Measurements from ENCODE around the gene PIP4K2A.
"Not testable (repeated sequence)": the region's sequence is repeated elsewhere in the genome, so short reads cannot be mapped to it uniquely, and the experiment has no call there.

PIP4K2A gene

GRCh38 chr10:22514414-22514758 lies 200.0 kb downstream of the PIP4K2A start:
- not testable (repeated sequence) for DNase-seq (ENCODE audit: low read depth)

DNA sequence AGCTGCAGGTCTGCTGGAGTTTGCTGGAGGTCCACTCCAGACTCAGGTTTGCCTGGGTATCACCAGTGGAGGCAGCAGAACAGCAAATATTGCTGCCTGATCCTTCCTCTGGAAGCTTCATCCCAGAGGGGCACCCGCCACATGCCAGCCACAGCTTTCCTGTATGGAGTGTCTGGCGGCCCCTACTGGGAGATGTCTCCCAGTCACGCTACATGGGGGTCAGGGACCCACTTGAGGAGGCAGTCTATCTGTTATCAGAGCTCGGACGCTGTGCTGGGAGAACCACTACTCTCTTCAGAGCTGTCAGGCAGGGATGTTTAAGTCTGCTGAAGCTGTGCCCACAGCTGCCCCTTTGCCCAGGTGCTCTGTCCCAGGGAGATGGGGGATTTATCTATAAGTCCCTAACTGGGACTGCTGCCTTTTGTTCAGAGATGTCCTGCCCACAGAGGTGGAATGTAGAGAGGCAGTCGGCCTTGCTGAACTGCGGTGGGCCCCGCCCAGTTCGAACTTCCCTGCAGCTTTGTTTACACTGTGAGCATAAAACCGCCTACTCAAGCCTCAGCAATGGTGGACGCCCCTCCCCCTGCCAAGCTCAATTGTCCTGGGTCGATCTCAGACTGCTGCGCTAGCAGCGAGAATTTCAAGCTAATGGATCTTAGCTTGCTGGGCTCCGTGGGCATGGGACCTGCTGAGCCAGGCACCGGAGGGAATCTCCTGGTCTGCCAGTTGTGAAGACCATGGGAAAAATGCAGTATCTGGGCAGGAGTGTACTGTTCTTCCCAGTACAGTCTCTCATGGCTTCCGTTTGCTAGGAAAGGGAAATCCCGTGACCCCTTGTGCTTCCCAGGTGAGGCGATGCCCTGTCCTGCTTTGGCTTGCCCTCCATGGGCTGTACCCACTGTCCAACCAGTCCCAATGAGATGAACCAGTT lies 200.6 kb downstream of the PIP4K2A start:
- not testable (repeated sequence) for DNase-seq (ENCODE audit: low read depth)

- DNase-seq (ENCODE audit: low read depth), result not testable (repeated sequence)
These were observed 202.4 kb downstream of the PIP4K2A start for GRCh38 chr10:22512015-22512414.

GRCh38 chr10:22508214-22508613 lies 206.2 kb downstream of the PIP4K2A start:
- not testable (repeated sequence) for DNase-seq (ENCODE audit: low read depth)

- no peak for DNase-seq (ENCODE audit: low read depth)
These were observed 208.3 kb downstream of the PIP4K2A start for GRCh38 chr10:22505911-22506685.

DNA sequence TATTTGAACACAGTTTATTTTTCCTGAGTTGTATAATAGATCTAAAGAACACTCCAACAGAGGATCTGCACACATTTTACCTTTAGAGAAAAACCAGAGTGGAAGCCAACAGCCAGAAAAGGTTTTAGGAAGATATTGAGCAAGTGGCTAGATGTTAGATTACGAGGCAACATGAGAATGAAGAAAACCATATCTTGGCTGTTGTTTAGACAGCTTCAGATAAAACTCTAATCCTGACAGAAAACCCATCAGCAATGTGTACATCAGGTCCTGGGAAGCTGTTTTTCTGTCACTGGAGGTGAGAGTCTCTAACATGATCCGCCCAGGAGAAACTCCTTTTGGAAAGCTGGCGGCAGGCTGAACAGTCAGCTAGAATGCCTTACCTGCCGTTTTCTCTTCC lies 209.6 kb downstream of the PIP4K2A start:
- DNase-seq (ENCODE audit: low read depth), result no peak

DNA sequence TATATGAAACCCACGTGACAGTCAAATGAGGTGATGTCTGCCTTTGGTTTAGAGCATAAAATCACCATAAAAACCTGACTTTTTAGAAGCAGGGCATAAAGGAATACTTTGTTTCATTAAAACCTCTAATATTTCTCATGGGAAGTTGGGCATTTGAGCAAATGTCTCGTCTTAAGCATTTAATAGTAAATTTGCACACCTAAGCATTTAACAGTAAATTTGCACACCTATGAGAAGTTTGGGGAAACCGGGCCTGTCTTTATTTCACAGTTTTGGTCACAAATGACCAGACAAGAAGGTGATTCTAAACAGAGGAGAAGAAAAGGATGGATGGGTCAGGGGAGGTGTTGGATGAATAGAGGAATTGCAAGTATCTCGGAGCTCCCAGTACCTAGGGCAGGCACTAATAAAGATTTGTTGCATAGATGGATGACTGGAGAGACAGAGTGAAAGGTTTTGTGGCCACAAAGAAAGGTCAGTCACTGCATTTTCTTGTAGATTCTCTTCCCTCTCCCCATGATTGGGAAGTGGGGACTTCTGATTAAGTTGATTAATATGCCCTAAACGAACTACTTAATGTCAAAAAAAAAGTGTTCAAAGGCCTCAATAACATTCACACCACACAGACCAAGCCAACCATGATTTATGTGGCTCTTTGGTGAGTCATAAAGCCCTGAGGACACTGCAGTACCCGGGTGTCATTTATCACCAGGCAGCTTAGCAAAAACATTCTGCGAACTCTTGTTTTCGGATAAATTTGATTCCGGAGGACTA lies 210.9 kb downstream of the PIP4K2A start:
- no peak for DNase-seq (ENCODE audit: low read depth)

DNA sequence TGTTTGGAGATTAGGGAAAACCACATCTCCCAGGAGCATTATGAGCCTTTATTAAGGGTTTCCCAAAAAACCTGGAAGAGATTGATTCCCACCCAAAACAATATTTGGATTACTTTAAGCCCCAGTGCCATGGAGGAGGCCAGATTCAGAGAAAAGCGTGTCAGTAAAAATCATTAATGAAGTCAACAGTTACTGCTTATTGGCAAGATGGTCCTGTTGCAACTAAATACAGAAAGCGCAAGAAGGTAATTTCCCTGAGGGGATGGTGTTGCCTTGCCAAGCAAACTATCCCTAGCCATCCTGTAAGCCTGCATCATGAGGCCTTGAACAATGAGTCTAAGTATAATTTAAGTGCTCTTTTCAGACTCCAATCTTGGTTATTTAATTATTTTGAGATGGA lies 212.5 kb downstream of the PIP4K2A start:
- DNase-seq (ENCODE audit: low read depth), result no peak

- no peak for DNase-seq (ENCODE audit: low read depth)
These were observed 213.0 kb downstream of the PIP4K2A start for GRCh38 chr10:22501413-22501812.

GRCh38 chr10:22500656-22501340 lies 213.6 kb downstream of the PIP4K2A start:
- DNase-seq (ENCODE audit: low read depth), result no peak

- not testable (repeated sequence) for DNase-seq (ENCODE audit: low read depth)
These were observed 214.4 kb downstream of the PIP4K2A start for GRCh38 chr10:22499973-22500372.

DNA sequence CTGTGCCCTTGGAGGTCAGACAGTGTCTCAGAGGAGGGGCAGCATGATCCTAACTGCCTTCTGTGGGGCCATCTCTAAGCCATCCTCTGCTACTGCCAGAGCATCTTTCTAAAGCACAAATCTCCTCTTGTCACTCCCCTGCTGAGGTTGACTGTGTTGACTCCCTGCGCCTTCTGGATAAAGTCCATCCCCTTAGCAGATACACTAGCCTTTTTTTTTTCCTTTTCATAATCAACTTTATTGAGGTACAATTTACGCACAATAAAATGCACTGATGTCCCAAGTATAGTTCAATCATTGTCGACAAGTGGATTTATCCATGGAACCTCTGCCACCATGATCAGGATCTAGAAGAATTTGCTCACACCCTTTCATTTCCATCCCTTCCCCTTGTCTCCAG lies 219.0 kb downstream of the PIP4K2A start:
- no peak for DNase-seq (ENCODE audit: low read depth)

- DNase-seq (ENCODE audit: low read depth), result no peak
These were observed 220.4 kb downstream of the PIP4K2A start for GRCh38 chr10:22494007-22494406.

DNA sequence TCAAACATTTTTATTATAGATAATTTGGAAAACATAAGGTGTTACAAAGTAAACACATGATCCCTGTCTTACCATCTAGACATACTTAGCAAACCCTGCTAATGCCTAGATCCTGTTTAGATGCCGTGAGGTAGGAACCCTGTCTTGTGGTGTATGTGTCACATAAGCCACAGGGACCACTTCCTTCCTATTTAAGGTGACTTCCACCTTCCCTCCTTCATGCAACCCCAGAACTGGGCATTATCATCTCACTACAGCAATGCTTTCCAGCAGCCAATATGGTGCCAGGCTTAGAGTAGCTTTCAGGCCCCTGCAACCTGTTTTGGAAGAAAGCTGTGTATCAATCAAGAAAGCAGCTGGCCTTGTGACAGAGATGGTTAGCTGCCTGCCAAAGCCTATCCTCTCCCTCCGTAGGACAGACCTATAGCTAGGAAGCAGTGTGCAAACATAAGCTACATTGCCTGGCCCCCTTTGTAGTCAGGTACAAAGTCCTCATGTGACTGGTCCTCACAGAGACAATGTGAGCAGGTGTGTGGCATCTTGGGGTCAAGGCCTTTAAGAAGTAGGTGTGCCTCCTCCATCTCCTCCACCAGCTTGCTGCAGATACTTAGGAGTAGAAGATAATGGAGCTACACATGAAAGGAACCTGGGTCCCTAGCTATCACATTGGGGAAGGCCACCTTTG lies 222.3 kb downstream of the PIP4K2A start:
- DNase-seq (ENCODE audit: low read depth), result no peak

GRCh38 chr10:22491480-22491879 lies 222.9 kb downstream of the PIP4K2A start:
- no peak for DNase-seq (ENCODE audit: low read depth)

DNA sequence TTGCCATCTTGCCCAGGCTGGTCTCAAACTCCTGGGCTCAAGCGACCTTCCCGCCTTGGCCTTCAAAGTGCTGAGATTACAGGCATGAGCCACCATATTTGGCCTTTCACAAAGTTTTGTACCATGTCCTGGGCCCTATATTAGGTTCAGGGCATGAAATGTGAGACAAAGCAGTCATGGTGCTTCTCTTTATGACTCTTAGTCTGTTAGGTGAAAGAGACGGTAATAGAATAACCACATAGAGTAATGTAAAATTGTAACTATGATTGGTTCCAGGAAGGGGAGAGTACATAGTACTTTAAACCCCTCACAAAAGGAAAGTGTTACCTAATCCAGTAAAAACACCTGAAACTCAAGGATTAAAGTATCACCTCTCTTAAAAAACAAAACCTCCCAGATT lies 224.4 kb downstream of the PIP4K2A start:
- no peak for DNase-seq (ENCODE audit: low read depth)

GRCh38 chr10:22489467-22489866 lies 224.9 kb downstream of the PIP4K2A start:
- DNase-seq (ENCODE audit: low read depth), result no peak

GRCh38 chr10:22486431-22486830 lies 227.9 kb downstream of the PIP4K2A start:
- no peak for DNase-seq (ENCODE audit: low read depth)

Measured in T follicular helper cell (primary cell).